CD4-positive, alpha-beta T cell treated with Interleukin-21 for 1 hour (primary cell): ENCODE results near the gene SLC38A8.

Experiments
- DNase-seq: peaks from one replicate; pipeline ENCODE4 v3.0.0-alpha.2; 2020

SLC38A8 gene

DNA sequence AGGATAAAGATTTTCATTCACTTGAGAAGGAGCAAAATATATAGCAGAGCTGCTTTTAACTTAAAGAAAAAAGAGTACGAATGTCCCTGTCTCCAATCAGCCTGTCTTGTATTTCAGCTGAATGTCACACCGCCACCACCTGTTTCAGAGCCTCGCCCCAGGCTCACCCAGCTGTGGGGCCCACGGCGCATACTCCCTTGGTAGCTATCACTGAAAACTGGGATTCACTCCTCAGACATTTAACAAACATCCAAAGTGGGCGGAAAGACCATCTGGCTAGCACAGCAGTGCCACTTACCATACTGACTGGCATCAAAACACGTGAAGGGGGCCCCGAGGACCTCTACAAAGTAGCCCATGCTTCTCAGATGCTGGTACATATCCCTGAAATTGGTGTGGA lies 25.4 kb upstream of the SLC38A8 start:
- no peak for DNase-seq

DNA sequence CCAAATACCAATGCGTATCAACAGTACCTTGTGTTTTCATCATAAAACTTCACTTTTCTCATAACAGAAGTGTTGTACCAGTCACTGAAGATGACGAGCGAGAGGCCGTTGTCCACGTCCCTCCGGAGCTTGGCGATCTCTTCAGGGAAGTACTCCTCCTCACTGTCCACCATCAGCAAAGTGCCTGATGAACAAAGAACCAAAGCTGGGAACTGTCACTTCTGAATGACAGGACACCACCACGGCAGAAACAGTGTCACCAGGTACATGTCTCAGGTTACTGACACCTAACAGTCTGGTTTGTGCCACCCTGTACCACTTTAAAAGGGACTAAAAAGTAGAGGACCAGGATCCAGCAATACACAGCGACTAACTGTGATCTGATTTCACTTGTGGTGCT lies 25.0 kb upstream of the SLC38A8 start:
- DNase-seq = no peak

DNA sequence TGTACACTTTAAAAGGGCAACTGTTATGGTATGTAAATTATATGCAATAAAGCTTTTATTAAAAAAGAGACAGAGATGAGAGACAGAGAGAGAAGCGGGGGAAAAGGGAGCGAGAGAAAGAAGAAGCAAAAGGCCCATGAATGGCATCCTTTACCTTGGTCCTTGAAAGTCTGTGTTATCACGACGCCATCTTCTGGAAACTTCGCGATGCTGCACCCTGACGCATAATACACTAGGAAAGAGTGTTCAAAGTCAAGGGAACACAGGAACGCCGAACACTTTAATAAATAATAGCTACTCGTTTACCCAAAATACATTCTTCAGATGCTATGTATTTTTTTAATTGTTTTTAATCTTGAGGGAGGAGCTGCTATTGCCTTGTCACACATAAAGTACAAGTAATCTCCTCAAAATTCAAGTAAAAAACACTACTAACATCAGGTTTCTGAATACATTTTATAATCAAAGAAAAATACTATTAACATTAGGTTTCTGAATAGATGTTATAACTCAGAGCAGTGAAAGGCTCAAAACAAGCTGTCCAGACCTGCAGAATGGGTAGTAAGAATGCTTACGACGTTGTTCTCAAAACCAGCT lies 23.0 kb upstream of the SLC38A8 start:
- peak; percentile 35 for DNase-seq

DNA sequence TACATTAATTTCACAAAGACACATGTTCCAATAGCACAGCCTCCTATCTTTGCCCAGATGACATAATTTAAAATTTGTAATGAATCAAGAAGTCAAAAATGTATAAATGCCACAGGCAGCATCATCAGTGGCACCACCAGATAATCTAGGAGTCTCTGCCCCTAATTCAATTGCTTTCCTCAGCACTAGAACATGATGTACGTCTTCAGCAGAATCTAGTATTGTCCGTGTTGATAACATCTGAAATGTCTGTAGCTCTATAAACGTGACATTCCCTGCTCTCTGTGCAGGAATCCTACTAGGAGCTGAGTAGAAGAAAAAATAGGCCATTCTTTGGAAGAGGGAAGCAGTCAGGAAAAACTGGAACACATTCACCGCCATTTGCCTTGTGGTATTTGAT lies 21.4 kb upstream of the SLC38A8 start:
- no peak for DNase-seq

DNA sequence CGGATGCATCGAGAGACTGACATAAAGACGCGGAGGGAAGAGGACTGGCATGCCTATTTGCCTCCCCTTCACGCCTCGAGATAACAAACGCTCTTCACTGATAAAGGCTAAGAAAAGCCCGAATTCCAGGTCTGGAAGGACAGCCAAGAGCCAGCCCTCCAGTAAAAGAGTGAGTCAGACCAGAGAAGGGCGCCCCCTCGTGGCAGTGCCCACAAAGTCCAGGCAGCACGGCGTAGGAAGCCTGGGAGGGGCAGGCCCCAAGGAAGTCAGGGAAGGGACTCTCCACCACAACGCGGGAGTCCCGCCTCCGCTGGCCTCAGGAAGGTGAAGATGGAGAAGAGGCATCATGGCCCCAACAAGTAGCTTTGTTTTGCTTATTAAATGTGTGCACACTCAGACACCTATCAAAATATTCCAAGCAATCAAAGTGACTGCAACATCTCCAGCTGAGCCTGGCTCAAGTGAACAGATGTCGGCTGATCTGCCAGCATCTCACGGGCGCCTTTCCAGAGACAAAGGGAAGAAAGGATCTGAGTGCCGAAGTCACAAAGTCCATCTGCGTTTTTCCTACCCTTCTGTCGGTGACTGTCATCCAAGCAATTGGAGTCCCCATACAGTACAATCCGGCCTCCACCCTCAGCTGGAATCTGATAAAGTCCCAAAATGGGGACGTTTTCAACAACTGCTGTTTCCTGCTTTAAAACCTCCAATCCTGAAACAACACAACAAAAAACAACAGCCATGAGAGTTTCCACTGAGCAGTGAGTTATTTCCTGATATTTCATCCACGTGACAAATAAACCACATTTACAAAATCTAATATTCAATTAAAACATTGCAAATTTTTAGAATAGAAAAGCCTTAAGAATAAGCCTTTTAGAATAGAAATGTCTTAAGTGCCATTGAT lies 20.4 kb upstream of the SLC38A8 start:
- DNase-seq = peak; percentile 54

DNA sequence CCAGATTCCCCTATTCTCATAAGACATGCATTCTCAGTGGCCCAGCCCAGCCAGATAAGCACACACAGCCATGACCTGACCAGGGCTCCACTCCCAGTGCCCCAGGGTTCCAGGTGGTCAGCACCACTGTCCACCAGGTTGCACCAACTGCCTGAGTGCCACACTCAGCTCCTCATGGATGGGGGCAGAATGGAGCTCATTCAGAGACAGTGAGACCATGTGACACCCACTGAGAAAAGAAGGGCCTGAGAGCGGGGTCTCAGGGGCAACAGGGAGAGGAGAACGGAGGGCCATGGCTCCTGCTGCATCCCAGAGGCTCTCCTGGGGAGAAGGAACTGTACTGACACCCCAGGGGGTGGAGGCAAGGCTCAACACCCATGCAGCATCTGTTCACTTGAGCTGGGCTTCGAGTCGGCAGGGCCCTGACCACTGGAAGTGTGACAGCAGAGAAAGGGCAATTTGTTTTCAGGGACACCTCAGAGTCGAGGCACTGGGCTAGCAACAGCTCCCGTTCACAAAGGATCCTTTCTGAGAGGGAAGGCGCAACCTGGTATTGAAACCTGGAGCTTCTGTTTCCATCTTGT lies 18.7 kb upstream of the SLC38A8 start:
- no peak for DNase-seq

DNA sequence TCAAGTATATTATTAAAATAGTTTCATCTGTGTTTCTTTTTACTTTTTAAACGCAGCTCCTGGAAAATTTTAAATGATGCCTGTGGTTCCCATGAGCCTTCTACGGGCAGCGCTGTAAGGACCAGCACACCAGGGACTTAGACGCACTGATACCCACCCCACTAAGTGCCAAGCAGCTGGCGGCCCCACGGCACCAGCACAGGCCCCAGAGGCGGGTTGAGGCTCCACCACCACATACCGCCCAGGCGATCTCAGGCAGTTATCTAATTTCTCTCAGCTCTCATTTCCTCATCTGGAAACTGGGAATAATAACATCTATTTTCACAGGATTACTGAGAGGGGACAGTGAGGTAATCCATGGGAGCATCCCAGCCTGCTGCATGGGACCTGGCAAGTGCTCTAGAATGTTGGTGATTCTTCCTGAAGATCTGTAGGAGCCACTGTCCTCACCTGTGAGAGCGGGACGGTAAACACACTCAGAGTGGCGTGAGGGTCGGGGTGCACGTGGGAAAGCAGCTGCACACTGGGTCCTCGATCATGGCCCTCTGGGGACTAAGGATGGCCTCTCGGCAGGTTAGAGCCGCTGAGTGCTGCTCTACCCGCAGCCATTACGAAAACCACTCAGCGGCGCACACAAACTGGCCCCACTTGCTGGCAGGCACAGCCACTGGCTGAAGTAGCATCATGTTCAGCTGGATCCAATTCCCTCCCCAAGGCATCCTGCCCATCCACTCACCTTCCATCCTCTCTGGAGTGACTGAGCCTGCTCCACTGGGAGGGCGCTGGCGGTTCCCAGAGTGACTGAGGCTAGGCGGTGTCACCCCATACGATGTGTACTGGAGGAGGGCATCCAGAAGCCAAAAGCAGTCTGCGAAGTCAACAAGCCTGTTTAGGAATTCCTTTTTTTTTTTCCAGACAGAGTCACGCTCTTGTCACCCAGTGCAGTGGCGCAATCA lies 17.6 kb upstream of the SLC38A8 start:
- DNase-seq = no peak

DNA sequence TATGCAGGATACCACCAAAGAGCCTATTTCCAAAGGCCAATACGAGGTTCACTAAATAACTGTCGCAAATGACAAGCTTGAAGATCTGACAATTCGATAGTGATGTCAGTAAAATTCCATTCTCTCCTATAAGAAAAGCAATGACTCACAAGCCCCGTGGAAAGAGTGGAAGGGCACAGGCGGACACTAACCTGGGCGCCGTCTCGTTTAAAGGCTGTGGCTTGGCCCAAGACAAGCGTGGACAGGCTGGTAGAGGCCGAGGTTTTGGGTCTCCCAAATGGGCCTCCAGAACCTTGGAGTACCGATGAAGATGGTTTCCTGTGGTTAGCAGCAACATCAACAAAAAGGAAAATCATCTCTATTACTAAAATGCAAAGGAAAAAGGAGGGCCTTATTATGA lies 16.5 kb upstream of the SLC38A8 start:
- DNase-seq = no peak

DNA sequence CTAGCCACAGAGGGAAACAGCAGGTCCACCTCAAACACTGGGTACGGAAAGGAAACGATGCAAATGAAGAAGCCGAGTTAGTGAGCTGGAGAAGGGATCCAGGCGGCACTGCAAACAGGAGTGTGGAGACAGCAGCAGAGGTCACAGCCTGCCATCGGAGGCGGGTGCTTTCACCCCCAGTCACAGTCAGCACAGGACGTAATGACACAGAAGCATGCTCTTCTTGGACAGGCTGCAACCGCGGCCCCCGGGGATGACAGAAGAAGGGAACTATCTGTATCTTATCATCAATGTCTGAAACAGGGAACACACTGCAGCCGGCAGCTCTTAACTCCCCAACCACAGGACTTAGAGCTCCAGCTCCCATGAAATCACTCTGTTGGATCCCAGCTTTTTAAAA lies 16.1 kb upstream of the SLC38A8 start:
- no peak for DNase-seq

DNA sequence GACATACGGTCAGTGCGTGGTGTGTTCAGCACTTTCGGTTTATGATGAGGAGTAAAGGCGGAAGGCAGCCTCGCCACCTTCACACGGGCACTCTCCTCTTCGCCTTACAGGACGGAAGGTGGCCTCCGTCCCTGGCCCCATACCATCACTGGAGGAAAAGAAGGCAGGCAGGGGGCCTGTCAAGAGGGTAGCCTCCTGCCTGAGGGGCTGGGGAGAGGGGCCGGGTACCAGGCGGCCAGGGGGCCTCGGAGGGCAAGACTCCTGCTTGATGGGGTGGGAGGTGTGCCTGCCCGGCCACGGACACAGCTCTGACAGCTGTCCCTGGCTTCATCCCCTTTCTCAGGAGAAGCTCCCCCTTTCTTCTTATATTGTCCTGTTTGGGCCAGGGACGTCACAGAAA lies 15.6 kb upstream of the SLC38A8 start:
- DNase-seq = no peak

DNA sequence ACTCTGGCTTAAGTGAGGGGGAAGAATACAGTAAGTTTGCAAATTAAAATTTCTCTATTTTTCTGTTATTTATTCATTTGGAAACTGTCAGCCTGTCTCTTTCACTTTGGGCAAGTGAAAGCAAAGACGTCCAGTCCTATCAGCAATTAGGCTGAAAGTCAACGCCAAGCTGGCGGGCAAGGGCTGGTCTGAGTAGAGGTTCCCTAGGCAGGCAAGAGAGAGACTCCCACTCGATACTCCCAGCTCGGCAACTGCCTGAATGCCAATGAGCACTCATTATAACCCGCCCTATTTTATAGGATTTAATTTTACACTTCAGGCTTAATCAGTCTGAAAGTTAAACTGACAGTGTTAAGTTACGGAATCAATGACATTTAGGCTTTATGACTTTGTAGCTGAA lies 14.3 kb upstream of the SLC38A8 start:
- no peak for DNase-seq

DNA sequence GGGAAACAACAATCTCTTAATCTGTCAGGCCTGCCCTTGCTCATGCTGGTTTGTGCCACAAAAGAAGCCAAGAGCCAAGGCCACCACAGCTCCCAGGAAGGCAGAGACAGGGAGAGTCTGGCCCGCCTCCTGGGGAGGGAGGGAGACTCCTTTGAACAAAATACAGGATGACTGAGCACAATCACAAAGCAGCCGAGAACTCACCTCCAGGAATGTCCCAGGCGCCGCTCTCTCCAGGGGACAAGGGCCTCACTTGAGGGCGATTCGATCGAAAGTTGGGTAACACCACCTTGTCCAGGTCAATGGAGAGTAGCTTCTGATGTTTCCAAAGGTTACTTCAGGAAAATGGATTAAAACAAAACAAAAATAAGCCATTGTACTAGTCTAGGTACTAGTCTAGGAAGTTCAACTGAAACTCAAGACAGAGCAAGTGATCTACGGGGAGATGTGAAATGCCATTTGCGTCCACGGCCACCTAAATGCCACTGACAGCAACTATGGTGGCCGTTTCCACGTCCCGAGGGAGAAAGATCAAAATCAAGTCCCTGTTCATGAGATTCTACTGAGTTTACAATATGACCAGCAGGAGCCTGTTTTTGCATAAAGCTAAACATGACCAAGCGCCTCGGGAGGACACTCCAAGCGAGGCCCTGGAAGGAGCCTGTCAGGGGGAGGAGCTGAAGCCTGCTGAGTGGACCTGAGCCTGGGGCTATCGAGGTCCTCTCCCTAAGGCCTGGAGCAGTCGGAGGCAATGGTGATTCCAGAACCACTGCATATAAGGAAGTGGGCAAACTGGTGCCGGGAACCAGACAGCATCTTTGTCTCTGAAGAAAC lies 13.4 kb upstream of the SLC38A8 start:
- DNase-seq = no peak

DNA sequence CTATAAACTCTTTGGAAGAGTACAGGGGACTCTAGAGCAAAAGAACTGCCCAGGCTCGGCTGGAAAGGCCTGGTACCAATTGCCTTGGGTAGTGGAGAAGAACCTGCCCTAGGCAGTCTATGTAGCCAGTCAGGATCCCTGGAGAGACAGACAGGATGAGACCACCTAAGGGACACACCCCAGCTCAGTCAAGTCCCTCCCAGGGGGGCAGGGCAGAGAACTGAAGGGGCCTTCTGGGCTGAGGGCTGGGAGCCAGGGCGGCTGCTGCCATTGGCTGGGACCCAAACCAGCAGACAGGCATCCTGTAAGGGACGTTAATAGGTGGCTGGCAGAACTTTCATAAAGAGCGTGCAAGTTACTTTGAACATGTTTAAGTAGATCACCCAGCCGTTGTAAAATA lies 12.8 kb upstream of the SLC38A8 start:
- DNase-seq = no peak

DNA sequence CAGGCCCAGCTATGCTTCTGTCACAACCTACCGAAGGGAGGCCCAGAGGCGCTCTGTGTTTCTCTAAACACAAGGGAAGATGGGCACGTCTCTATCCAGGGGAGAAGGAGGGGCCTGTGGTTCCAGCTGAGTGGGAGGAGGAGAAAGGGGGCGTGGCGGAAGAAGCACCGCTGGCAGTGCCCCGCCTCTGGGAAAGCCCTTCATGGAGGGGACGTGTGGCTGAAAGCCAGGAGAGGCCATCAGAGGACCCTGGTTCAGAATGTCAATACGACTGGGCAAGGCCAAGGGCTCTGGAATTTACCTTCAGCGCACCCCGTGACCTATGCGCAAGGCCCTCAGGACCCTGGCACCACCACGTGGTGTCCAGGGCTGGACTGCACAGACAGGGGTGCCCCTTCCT lies 12.3 kb upstream of the SLC38A8 start:
- DNase-seq = no peak

DNA sequence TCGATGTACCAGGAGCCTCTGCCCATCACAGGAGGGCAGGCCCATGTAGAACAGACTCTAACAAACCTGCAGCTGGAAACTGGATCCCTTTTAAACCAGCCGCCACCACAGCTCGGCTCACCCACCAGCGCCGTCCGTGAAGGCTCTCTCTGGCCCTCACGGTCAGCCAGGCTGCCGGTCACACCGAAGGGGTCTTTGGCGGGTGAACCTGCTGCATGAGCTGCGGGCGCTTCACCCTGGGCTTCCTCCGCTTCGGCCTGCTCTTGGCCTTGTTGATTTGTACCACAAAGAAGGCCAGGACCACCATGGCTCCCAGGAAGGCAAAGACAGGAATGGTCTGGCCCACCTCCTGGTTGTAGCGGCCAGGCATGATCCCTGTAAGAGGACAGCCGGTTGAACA lies 11.7 kb upstream of the SLC38A8 start:
- no peak for DNase-seq

DNA sequence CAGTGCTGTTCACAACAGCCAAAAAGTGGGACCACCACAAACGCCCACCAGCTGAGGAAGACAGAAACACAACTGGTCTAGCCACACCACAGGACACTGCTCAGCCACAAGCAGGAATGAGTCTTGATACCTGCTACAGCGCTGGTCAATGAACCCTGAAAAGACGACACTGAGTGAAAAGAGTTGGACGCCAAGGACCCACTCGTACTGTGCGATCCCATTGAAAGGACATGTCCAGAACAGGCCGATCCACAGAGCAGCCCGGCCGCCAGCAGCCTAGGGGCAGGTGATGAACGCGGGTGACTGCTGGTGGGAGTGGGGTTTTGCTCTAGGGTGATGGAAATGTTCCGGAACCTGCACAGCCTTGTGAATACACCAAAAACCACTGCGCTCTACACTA lies 10.6 kb upstream of the SLC38A8 start:
- DNase-seq = no peak

DNA sequence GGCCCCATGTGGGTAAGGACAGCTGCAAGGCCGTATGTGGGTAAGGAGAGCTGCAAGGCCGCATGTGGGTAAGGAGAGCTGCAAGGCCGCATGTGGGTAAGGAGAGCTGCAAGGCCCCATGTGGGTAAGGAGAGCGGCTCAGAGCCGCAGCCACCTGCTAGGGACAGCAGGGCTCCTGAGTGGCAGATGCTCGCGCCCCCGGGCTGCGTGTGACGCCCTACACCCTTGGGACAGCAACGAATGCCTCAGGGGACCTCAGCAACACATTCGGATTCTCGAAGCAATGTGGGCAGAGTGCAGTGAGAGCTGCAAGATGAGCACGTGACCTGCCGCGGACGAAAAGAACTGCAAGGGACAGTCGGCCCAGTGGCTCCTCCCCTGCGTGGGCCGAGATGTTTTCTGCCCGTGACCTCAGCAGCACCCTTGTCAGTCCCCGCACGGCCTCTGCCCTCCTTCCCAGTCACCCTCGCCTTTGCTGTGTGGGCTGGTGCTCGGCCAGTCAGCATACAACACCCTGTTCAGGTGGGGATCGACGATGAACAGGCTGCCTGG lies 9.6 kb upstream of the SLC38A8 start:
- no peak for DNase-seq

DNA sequence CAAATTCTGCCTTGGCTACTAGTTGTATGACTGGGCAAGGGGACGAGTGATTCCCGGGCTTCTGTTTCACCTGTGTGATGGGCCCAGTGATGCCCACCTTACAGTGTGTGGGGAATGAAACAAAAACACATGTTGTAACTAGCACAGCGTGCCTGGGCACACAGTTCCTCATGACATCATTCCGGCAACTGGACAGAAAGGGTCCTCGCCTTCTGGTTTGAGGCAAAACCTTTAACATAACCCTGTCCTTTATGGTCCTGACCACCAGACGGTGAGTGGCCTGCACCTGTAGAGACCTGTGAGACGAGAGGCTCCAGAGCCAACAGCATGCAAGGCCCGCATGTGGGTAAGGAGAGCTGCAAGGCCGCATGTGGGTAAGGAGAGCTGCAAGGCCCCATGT lies 7.7 kb upstream of the SLC38A8 start:
- DNase-seq = no peak

DNA sequence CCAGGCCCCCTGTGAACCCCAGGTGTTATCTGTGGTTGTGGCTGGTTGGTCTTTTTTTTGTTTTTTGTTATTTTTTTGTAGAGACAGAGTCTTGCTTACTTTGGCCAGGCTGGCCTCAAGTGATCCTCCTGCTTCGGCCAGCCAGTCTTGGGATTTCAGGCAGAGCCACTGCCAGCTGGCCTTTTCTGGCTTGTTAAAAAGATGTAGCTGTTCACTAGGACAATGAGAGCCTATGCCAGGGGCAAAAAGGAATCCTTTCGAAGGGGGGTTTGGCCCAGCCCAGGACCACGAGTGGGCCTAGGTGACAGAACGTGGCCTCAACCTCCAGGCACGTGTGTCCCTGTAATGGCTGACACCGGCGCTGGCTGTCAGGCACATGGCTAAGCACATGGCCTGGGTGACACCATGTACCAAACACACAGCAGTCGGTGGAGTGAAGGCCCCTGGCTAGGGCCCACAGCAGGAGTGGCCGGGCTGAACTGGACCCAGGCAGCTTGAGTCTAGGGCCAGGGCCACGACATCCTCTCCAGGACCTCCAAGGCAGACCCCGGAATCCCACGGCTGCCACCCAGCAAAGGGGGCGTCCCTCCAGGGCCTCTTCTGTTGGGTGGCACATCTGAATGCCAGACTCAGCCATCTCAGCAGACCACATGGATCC lies 6.9 kb upstream of the SLC38A8 start:
- no peak for DNase-seq

DNA sequence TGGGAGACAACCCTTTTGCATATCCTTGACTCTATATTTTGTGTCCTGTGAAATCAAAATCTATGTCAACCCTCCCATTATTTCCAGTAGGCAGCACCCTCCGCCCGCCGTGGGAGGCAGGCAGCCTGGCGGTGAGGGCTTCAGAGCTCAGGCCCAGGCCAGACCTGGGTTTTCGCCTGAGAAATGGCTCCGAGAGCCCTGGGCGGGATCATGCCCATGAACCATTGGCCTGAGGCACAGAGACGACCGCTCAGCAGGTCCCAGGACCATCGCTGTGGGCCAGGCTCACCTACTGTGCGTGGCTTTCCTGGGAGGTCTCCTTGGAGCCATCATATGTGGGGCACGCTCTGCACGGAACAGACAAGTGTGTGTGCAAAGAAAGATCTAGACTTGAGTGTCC lies 6.3 kb upstream of the SLC38A8 start:
- no peak for DNase-seq

DNA sequence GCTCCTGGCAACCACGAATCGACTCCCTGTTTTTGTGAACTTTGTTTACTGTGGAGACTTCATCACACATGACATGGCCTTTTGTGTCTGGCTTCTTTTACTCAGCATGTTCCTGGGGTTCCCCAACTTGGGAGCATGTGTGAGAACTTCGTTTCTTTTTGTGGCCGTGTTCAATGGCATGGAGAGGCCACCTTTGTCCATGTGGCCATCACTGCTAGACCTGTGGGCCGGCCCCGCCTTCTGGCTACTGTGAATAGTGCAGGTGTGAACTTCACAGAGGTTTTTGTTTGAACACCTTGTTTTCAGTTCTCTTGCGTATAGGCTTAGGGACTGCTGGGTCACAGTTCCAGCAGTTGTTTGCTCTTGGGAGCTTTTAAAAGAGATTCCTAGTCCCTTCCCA lies 5.7 kb upstream of the SLC38A8 start:
- DNase-seq = no peak
